HuH-7.5 (cell line): ENCODE data around the gene TMC4.
"Not testable (repeated sequence)": the region's sequence is repeated elsewhere in the genome, so short reads cannot be mapped to it uniquely, and the experiment has no call there.

Source experiments
- DNase-seq: peaks from one replicate; pipeline ENCODE4 v3.0.0; 2011; ENCODE audit warnings: low spot score

Gene TMC4, protein sequence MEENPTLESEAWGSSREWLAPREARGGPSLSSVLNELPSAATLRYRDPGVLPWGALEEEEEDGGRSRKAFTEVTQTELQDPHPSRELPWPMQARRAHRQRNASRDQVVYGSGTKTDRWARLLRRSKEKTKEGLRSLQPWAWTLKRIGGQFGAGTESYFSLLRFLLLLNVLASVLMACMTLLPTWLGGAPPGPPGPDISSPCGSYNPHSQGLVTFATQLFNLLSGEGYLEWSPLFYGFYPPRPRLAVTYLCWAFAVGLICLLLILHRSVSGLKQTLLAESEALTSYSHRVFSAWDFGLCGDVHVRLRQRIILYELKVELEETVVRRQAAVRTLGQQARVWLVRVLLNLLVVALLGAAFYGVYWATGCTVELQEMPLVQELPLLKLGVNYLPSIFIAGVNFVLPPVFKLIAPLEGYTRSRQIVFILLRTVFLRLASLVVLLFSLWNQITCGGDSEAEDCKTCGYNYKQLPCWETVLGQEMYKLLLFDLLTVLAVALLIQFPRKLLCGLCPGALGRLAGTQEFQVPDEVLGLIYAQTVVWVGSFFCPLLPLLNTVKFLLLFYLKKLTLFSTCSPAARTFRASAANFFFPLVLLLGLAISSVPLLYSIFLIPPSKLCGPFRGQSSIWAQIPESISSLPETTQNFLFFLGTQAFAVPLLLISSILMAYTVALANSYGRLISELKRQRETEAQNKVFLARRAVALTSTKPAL

DNA sequence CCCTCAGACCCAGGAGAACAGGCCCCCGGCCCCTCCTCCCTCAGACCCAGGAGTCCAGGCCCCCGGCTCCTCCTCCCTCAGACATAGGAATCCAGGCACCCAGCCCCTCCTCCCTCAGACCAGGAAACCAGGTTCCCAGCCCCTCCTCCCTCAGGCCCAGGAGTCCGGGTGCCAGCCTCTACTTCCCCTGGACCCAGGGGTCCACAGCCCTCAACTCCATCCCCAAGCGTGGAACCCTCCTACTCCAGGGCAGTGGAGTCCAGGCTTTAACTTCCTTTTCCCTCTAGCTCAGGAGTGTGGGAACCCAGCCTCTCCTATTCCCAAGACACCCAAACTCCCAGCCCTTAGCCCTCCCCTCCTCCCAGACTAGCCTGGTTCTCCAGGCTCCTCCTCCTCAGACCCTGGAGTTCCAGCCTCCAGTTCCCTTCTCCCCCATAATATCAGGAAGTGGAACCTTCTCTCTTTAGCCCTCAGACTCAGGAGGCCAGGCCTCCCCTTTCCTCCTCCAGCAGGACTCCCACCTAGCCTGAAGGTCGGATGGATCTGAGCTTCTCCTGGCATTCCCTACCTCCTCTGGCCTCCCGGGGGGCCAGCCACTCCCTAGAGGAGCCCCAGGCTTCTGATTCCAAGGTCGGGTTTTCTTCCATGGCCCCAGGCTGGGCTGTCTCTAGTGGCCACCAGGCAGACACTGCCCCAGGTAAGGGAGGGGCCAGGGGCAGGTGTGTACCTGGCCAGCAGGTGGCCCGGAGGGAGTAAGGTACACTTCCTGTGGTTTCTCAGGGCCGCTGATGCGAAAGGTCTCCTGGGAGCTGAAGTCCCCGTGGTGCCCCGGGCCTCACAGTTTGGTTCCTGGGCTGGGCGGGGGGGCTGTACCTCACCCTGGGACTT is at the start of gene TMC4:
TMC4 (minus strand) TSS at position 690 of the 888 bp plus-strand sequence; CDS start at position 647, 43 bp downstream.
- peak; percentile 66 for DNase-seq

- DNase-seq: not testable (repeated sequence)
Observed at GRCh38 chr19:54221947-54222346, 49.0 kb upstream of the TMC4 start.

- not testable (repeated sequence) for DNase-seq
Observed at GRCh38 chr19:54219702-54220101, 46.7 kb upstream of the TMC4 start.

DNA sequence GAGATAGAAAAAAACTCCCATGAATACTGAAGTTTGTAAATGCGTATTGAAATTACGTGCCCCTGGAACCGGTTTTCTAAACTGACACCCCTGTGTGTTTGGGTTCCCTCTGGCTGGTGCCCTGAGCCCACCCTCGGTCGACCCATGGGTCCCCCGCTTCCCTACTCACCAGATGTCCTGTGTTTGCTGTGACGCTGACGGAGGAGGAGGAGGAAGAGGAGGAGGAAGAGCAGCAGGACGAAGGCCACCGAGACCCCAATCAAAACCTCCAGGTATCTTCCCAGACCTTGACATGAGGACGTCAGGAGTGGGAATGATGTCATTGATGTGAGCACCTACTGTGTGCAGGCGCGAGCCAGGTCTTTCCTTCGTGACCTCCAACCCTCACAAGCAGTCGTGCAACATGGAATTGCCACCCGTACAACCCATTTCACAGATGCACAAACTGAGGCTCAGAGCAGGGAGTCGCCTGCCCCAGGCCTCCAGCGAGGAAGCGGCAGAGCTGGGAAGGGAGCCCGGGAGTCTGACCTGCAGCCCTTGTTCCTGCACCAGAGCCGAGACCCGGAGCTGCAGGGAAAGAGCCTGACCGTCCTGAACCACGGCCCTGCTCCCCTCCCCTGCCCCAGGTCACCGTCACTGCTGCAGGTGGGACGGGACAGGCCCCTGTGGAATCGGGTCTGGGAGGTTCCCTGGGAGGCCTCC is 46.2 kb upstream of the TMC4 start:
- DNase-seq: no peak

DNA sequence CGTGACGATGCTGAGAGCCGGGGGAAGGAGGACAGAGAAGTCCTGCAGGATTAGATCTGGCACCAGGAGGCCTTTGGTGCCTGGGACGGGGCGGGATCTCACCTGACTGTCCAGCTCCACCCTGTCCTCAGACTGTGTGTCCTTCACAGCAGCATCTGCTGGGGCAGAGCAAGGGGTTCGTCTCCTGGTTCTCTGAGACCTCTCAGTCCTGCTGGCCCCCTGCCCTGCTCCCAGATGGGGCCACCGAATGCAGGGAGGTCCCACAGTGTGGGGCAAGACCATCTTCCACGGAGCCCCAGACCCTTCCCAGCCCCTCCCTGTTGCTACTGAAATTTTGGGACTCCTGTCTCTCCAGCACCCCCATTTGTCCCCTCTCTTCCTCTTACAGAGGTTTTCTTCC is 45.3 kb upstream of the TMC4 start:
- no peak for DNase-seq

GRCh38 chr19:54217517-54218247 is 44.7 kb upstream of the TMC4 start:
- DNase-seq: not testable (repeated sequence)

DNA sequence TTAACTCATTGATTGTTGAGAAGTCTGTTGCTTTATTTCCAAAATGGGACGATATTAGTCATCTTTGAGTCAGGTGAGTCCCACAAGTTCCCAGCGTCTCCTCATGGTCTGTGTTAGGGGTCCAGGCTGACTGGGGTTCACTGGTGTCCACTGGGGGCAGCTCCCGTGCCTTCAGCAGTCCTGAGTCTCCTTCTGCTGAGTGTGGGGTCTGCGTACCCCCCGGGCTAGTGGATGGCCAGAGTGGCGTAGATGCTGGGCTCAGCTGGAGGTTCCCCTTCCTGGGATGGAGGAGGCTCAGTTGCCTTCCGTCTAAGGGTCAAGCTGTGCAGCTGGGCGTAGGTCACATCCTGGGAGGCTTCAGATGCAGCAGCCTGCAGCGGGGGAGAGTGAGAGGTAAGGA is 43.9 kb upstream of the TMC4 start:
- no peak for DNase-seq

- DNase-seq: not testable (repeated sequence)
Observed at GRCh38 chr19:54214734-54215133, 41.8 kb upstream of the TMC4 start.

DNA sequence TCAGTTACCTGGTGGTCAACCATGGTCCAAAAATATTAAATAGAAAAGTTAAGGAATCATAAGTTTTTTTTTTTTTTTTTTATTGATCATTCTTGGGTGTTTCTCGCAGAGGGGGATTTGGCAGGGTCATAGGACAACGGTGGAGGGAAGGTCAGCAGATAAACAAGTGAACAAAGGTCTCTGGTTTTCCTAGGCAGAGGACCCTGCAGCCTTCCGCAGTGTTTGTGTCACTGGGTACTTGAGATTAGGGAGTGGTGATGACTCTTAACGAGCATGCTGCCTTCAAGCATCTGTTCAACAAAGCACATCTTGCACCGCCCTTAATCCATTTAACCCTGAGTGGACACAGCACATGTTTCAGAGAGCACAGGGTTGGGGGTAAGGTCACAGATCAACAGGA is 41.3 kb upstream of the TMC4 start:
- not testable (repeated sequence) for DNase-seq

DNA sequence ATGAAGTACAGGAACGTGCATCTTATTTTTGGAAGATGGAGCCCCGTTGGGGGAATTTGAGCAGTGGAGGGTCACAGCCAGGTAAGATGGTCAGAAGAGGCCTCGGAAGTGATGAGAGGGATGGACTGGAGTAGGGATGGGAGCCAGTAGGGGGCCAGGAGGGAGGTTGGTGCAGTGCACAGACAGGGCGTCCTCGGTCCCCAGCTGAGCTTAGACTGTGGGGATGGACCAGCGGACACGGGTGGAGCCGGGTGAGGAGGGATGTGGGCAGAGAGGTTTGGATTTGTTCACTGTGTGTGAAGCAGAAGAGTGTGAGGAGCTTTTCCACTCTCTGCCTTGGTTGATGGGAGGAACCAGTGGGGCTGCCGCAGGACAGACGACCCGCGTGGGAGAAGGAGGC is 38.3 kb upstream of the TMC4 start:
- no peak for DNase-seq

GRCh38 chr19:54209811-54210494 is 37.0 kb upstream of the TMC4 start:
- DNase-seq: peak; percentile 88

DNA sequence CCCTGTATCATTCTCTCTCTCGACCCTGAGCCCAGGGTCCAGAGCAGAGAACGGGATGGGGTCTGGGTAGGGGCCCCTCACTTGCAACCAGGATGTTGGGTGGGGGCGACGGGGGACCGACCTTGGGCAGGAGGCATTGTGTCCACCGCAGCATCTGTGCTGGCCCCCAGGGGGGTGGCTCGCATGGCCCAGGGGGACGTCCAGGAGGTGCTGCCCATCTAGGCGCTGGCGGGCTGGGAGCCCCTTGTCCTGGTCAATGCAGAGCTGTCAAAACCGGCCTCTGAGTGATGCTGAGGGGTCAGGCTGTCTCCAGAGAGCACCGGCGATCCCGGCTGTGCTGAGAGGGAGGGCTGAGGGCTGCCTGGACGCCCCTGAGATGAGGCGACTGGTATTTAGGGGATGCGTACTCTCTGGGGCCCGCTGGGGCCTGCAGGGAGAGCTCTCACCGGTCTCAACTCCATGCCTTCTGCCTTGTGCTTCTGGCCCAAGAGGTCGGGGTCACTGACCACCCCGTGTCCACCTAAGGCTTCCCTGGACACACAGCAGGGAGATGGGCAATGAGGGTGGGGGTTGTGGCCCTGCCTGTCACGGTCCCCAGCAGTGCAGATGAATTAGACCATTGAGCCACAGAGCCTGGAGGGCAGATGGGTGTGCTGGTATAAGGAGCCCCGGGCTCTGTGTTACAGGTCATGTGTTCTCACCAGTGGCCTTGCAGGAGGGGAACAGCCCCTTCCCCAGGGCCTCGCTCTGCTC is 36.3 kb upstream of the TMC4 start:
- no peak for DNase-seq

DNA sequence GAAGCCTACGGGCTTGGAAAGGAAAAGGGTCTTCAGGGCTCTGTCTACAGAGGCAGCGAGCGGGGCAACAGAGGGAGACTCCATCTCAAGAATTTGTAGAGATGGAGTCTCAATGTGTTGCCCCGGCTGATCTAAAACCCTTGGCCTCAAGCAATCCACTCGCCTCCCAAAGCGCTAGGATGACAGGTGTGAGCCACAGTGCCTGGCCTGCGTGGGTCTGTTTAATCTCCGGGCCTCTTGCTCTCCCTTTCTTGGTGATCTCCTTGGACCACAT is 35.8 kb upstream of the TMC4 start:
- no peak for DNase-seq

GRCh38 chr19:54207983-54208783 is 35.2 kb upstream of the TMC4 start:
- DNase-seq: no peak

GRCh38 chr19:54207676-54207982 is 34.7 kb upstream of the TMC4 start:
- DNase-seq: no peak

- not testable (repeated sequence) for DNase-seq
Observed at GRCh38 chr19:54207193-54207592, 34.2 kb upstream of the TMC4 start.

GRCh38 chr19:54206831-54207177 is 33.8 kb upstream of the TMC4 start:
- no peak for DNase-seq

GRCh38 chr19:54206030-54206830 is 33.3 kb upstream of the TMC4 start:
- DNase-seq: no peak
